NCI-H2107 (cell line): ENCODE results near the gene MRPS11.
"Not testable (repeated sequence)": the region's sequence is repeated elsewhere in the genome, so short reads cannot be mapped to it uniquely, and the experiment has no call there.

Source experiments
- DNase-seq: peaks from one replicate; lab custom pipeline; 2025; lab: John Stamatoyannopoulos, UW

The MRPS11 gene

GRCh38 chr15:88467073-88467934 lies at the start of gene MRPS11, which contains the start of gene MRPL46:
MRPS11 (plus strand) TSS chr15:88467708; CDS start chr15:88467718, 10 bp downstream.
MRPL46 (minus strand) TSS chr15:88467388; CDS start chr15:88467377, 11 bp downstream.
- peak; percentile 41 for DNase-seq

GRCh38 chr15:88419830-88420229 lies 47.7 kb upstream of the MRPS11 start:
- DNase-seq = no peak

GRCh38 chr15:88423331-88423730 lies 44.2 kb upstream of the MRPS11 start:
- DNase-seq = no peak

GRCh38 chr15:88426304-88426703 lies 41.2 kb upstream of the MRPS11 start:
- DNase-seq = no peak

- DNase-seq = no peak
These were observed 39.5 kb upstream of the MRPS11 start for GRCh38 chr15:88428053-88428452.

- no peak for DNase-seq
These were observed 38.5 kb upstream of the MRPS11 start for GRCh38 chr15:88428805-88429605.

- no peak for DNase-seq
These were observed 37.5 kb upstream of the MRPS11 start for GRCh38 chr15:88430051-88430450.

- no peak for DNase-seq
These were observed 36.1 kb upstream of the MRPS11 start for GRCh38 chr15:88431441-88431840.

GRCh38 chr15:88433046-88433685 lies 34.3 kb upstream of the MRPS11 start:
- DNase-seq = no peak

- DNase-seq = not testable (repeated sequence)
These were observed 33.4 kb upstream of the MRPS11 start for GRCh38 chr15:88434106-88434505.

- DNase-seq = no peak
These were observed 29.3 kb upstream of the MRPS11 start for GRCh38 chr15:88438181-88438580.

- no peak for DNase-seq
These were observed 27.5 kb upstream of the MRPS11 start for GRCh38 chr15:88440021-88440420.

- no peak for DNase-seq
These were observed 26.3 kb upstream of the MRPS11 start for GRCh38 chr15:88441076-88441730.

GRCh38 chr15:88447206-88447605 lies 20.3 kb upstream of the MRPS11 start:
- no peak for DNase-seq

GRCh38 chr15:88447741-88448140 lies 19.8 kb upstream of the MRPS11 start:
- DNase-seq = no peak

GRCh38 chr15:88448991-88449461 lies 18.5 kb upstream of the MRPS11 start:
- no peak for DNase-seq

GRCh38 chr15:88449581-88449980 lies 17.9 kb upstream of the MRPS11 start:
- DNase-seq = no peak

GRCh38 chr15:88450125-88450798 lies 17.2 kb upstream of the MRPS11 start:
- DNase-seq = peak; percentile 23

- no peak for DNase-seq
These were observed 13.9 kb upstream of the MRPS11 start for GRCh38 chr15:88453651-88454050.

GRCh38 chr15:88454236-88454635 lies 13.3 kb upstream of the MRPS11 start:
- DNase-seq = no peak
